HepG2 (cell line): ENCODE data around the gene TMEM150C. TPM values are rescaled to one million over a fixed set of nuclear protein-coding genes. Genes with fewer than 3 reads are reported as not detected.

Experiments
- ATAC-seq: fragments of 200-7000 bp; cut with Tn5 transposase; 3 replicates; pipeline ENCODE4 v1.9.1; 2020; ENCODE audit warnings: mild to moderate bottlenecking, moderate library complexity
- BruUV-seq: library from RNA; stranded (reverse); fragments of 400-500 nt; replicated peaks from 2 replicates; lab custom pipeline; 2021; lab: Mats Ljungman, UMichigan
- CTCF ChIA-PET: fragments of 300-600 bp; formaldehyde crosslinking; extraction: SDS; loops from one replicate; lab custom pipeline; 2021; ENCODE audit warnings: low total read pairs, inconsistent platforms, low intra/inter-chr PET ratio; lab: Yijun Ruan, JAX
- POLR2A ChIA-PET: fragments of 350-600 bp; sonication (Branson Sonifier 250); formaldehyde crosslinking; loops from one replicate; lab custom pipeline; 2020; ENCODE audit warnings: antibody characterized with exemption, inconsistent platforms; lab: Yijun Ruan, JAX
- DNase-seq: peaks from one replicate; pipeline ENCODE4 v3.0.0-alpha.2; 2015; ENCODE audit warnings: low spot score
- FAIRE-seq: peaks from 3 replicates; lab custom pipeline; 2011; peaks lifted over from hg19 to GRCh38; lab: Jason Lieb, UNC
- H2AFZ ChIP-seq: one replicate; pipeline ENCODE4 v1.6.1; 2011; ENCODE audit warnings: low read length, inconsistent platforms
- H3K27ac ChIP-seq: fragments of 300-600 bp; 3 replicates; pipeline ENCODE4 v1.8.0; 2011; ENCODE audit warnings: mixed run types, mild to moderate bottlenecking, mixed read lengths, low read length, inconsistent platforms; ENCODE audit not compliant: insufficient read depth; ENCODE audit errors: extremely low read length
- H3K27me3 ChIP-seq, 2 experiments: fragments of 200-600 bp in 1 of 2; 2 replicates in 1 of 2; 3 replicates in 1 of 2; pipeline versions ENCODE4 v1.6.0 to v1.8.0; 2011; ENCODE audit warnings: low read length in 2 of 2, mild to moderate bottlenecking in 2 of 2, moderate library complexity in 2 of 2, inconsistent platforms in 1 of 2; ENCODE audit not compliant: insufficient read depth in 2 of 2, control insufficient read depth in 1 of 2
- H3K36me3 ChIP-seq, 2 experiments: fragments of 200-600 bp in 1 of 2; replicated peaks in 1 of 2; 2 replicates in 1 of 2; 3 replicates in 1 of 2; pipeline versions ENCODE4 v1.5.1 to v1.8.0; 2011; ENCODE audit warnings: low read length in 2 of 2, inconsistent platforms in 1 of 2; ENCODE audit not compliant: insufficient read depth in 2 of 2, control insufficient read depth in 1 of 2
- H3K4me1 ChIP-seq: 2 replicates; pipeline ENCODE4 v1.5.1; 2012; ENCODE audit warnings: low read length, inconsistent platforms; ENCODE audit not compliant: insufficient read depth
- H3K4me2 ChIP-seq: 2 replicates; pipeline ENCODE4 v1.6.0; 2011; ENCODE audit warnings: low read depth, low read length, inconsistent platforms
- H3K4me3 ChIP-seq, 3 experiments: fragments of 200-600 bp in 1 of 3; sonication (generic), shearing (Covaris generic) in 1 of 3; replicated peaks in 1 of 3; 2 replicates each; pipeline ENCODE4 v1.5.1; 2011 to 2016; ENCODE audit warnings: low read length in 3 of 3, inconsistent platforms in 2 of 3, low read depth in 2 of 3, mild to moderate bottlenecking in 2 of 3, control low read depth in 1 of 3, mixed read lengths in 1 of 3; ENCODE audit not compliant: insufficient read depth in 1 of 3
- H3K79me2 ChIP-seq: one replicate; pipeline ENCODE4 v1.6.1; 2011; ENCODE audit warnings: low read length, inconsistent platforms; ENCODE audit not compliant: insufficient read depth
- H3K9ac ChIP-seq: 2 replicates; pipeline ENCODE4 v1.6.0; 2011; ENCODE audit warnings: mild to moderate bottlenecking, low read depth, low read length, inconsistent platforms; ENCODE audit not compliant: insufficient read depth
- H3K9me3 ChIP-seq: 2 replicates; pipeline ENCODE4 v1.5.1; 2012; ENCODE audit warnings: mild to moderate bottlenecking, low read length
- H4K20me1 ChIP-seq: 2 replicates; pipeline ENCODE4 v1.6.0; 2011; ENCODE audit warnings: inconsistent platforms, mild to moderate bottlenecking, low read length, moderate library complexity; ENCODE audit not compliant: insufficient read depth
- CBX2 ChIP-seq, 2 experiments: fragments of 200-600 bp in 1 of 2; sonication (generic); formaldehyde crosslinking in 1 of 2; IDR thresholded peaks; 2 replicates each; pipeline versions ENCODE4 v1.7.0 to v1.8.1; 2018 to 2022; ENCODE audit warnings: low read depth in 2 of 2, low read length in 1 of 2, mild to moderate bottlenecking in 1 of 2, missing genetic modification reagents in 1 of 2
- EZH2 ChIP-seq: conservative IDR thresholded peaks from 2 replicates; pipeline ENCODE4 v1.6.1; 2012; ENCODE audit warnings: mild to moderate bottlenecking, low read depth, low read length, moderate library complexity
- KLF15 ChIP-seq: sonication (generic); formaldehyde crosslinking; IDR thresholded peaks from 2 replicates; pipeline ENCODE4 v1.8.1; 2023; ENCODE audit warnings: borderline replicate concordance, mild to moderate bottlenecking, inconsistent platforms, missing genetic modification reagents, mixed read lengths
- SCMH1 ChIP-seq: sonication (generic); formaldehyde crosslinking; IDR thresholded peaks from 2 replicates; pipeline ENCODE4 v1.9.0; 2021; ENCODE audit warnings: missing genetic modification reagents, mild to moderate bottlenecking, borderline replicate concordance
- SRSF1 ChIP-seq: fragments of 200-400 bp; formaldehyde crosslinking; optimal IDR thresholded peaks from 2 replicates; pipeline ENCODE3; 2017; ENCODE audit warnings: mild to moderate bottlenecking, low read depth, low read length, moderate library complexity
- THYN1 ChIP-seq: sonication (generic); formaldehyde crosslinking; IDR thresholded peaks from 2 replicates; pipeline ENCODE4 v1.8.1; 2023; ENCODE audit warnings: low read depth, mild to moderate bottlenecking, moderate library complexity, missing genetic modification reagents, borderline replicate concordance
- ZMYM4 ChIP-seq: sonication (generic); formaldehyde crosslinking; IDR thresholded peaks from 2 replicates; pipeline ENCODE4 v1.8.1; 2023; ENCODE audit warnings: mild to moderate bottlenecking, missing genetic modification reagents
- WGBS: methylation state at CpG from one replicate; pipeline ENCODE4 v1.1.6; 2017; ENCODE audit warnings: low lambda C conversion rate; 5-methylcytosine and 5-hydroxymethylcytosine counted together
- in situ Hi-C: cut with HindIII; loops from 2 replicates; pipeline ENCODE4 v1.10.0; 2017; ENCODE audit warnings: low pct_unique_long_range_greater_than_20kb; ENCODE audit not compliant: extremely low pct_ligation_motif_present
- intact Hi-C: fragments of 100-400 bp; cut with micrococcal nuclease; formaldehyde crosslinking; loops from one replicate; pipeline ENCODE4 v1.10.0; 2022; ENCODE audit not compliant: unreplicated experiment
- polyA plus RNA-seq, 8 experiments: library from polyadenylated mRNA; depleted of rRNA in 3 of 8; stranded (reverse) in 7 of 8; unstranded in 1 of 8; fragments of >200 nt; fragmentation: Illumina TruSeq in 4 of 8; extraction: Trizol in 4 of 8; gene quantifications; 2 replicates each; pipeline versions ENCODE4 v1.2.1 to v1.2.3, GENCODE V29; 2011 to 2016; ENCODE audit warnings: low read depth in 4 of 8, missing spikeins in 1 of 8, mixed read lengths in 1 of 8; ENCODE audit not compliant: insufficient read depth in 1 of 8
- total RNA-seq, 5 experiments: library from RNA; depleted of rRNA; stranded (reverse); fragments of >200 nt; fragmentation: Illumina TruSeq; extraction: Trizol; gene quantifications; 2 replicates each; pipeline ENCODE4 v1.2.3, GENCODE V29; 2016; ENCODE audit warnings: low read depth in 1 of 5

Gene TMEM150C
- total and polyA plus RNA-seq, 2 of the 13 experiments (the other 11 are each of a cell fraction or from before 2014, with no cell fraction given): 0.33 to 0.42 TPM

GRCh38 chr4:82560853-82561785, 669 bp downstream of the TMEM150C start:
- Histone ChIP-seq H3K36me3 (no peaks in the 10 kb centered on the region), H2AFZ (no peak overlapping the region), H3K27me3 (peaks cover 5 to 29% of the 10 kb centered on the region in 2 experiments; a peak in 3 of 5 replicates), H3K79me2 (no peaks in the 10 kb centered on the region), H4K20me1 (no peaks in the 10 kb centered on the region), H3K9me3 (no peaks in the 10 kb centered on the region), H3K4me3 (peak overlapping the region; percentile 52 to 76 (median 65)), H3K4me2 (peak overlapping the region; percentile 97), H3K27ac (no peak overlapping the region), H3K9ac (no peak overlapping the region), H3K4me1 (peaks cover 14% of the 10 kb centered on the region)
- DNase-seq: no peak
- ChIA-PET CTCF (no interaction called here), POLR2A (no interaction called here)
- intact Hi-C loops: loop anchor here (5.0 kb wide), 1 partner anchor 99 kb away; no protein-coding TSS in a partner anchor
- FAIRE-seq: no peak
- TF ChIP-seq EZH2 (0 out of 2 replicates have a peak, but pooled peaks have one; percentile 63), CBX2 (IDR thresholded peaks at IDR 0.05; ENCODE audit: low read depth, low read length) (0 out of 2 replicates have a peak, but pooled peaks have one; percentile 58), CBX2 (CRISPR knock-in tag; IDR thresholded peaks at IDR 0.05; ENCODE audit: low read depth) (no peak), ZMYM4 (CRISPR knock-in tag) (no peak), SCMH1 (CRISPR knock-in tag) (no peak), KLF15 (CRISPR knock-in tag) (no peak), SRSF1 (peak; percentile 20), THYN1 (CRISPR knock-in tag) (no peak)
- in situ Hi-C loops: no loop called here
- 9% methylated on average over 17 of the region's 61 CpGs for WGBS
- peak; percentile 68 for ATAC-seq
- no TSS peak for BruUV-seq
